HepG2 (cell line): ENCODE measurements around the gene RASSF10. TPM values are rescaled to one million over a fixed set of nuclear protein-coding genes. Genes with fewer than 3 reads are reported as not detected.
A peak's percentile ranks its signal among the peaks of the same experiment; 100 is the strongest.

Experiments
- AHR ChIP-seq: IDR thresholded peaks from 2 replicates; pipeline ENCODE4 v1.6.1; 2018; ENCODE audit warnings: missing genetic modification reagents, missing compliant biosample characterization
- AKAP8 ChIP-seq: sonication (generic); formaldehyde crosslinking; IDR thresholded peaks from 2 replicates; pipeline ENCODE4 v1.5.1; 2020; ENCODE audit warnings: mild to moderate bottlenecking, missing genetic modification reagents
- ARID4A ChIP-seq: sonication (generic); formaldehyde crosslinking; IDR thresholded peaks from 2 replicates; pipeline ENCODE4 v1.5.0; 2020; ENCODE audit warnings: mild to moderate bottlenecking, missing genetic modification reagents, borderline replicate concordance
- BCL6 ChIP-seq: IDR thresholded peaks from 2 replicates; pipeline ENCODE4 v1.6.1; 2016; ENCODE audit warnings: missing genetic modification reagents, missing compliant biosample characterization
- DMTF1 ChIP-seq: sonication (generic); formaldehyde crosslinking; IDR thresholded peaks from 2 replicates; pipeline ENCODE4 v1.4.0; 2020; ENCODE audit warnings: mild to moderate bottlenecking, missing genetic modification reagents
- FOXC1 ChIP-seq: sonication (generic); formaldehyde crosslinking; IDR thresholded peaks from 2 replicates; pipeline ENCODE4 v1.8.0; 2022; ENCODE audit warnings: mild to moderate bottlenecking, missing genetic modification reagents, borderline replicate concordance
- GATAD1 ChIP-seq: IDR thresholded peaks from 2 replicates; pipeline ENCODE4 v1.6.1; 2016; ENCODE audit warnings: missing genetic modification reagents, missing compliant biosample characterization
- HMGXB4 ChIP-seq, 2 experiments: sonication (generic) in 1 of 2; formaldehyde crosslinking in 1 of 2; IDR thresholded peaks; 2 replicates each; pipeline versions ENCODE4 v1.4.0 to v1.6.1; 2018 to 2020; ENCODE audit warnings: missing genetic modification reagents in 2 of 2, borderline replicate concordance in 1 of 2, low read depth in 1 of 2, mild to moderate bottlenecking in 1 of 2, missing biosample characterization in 1 of 2
- KDM5A ChIP-seq: fragments of 200-600 bp; sonication (generic); IDR thresholded peaks from 2 replicates; pipeline ENCODE4 v1.7.0; 2018; ENCODE audit warnings: antibody characterized with exemption, mild to moderate bottlenecking, low read length, borderline replicate concordance
- KLF11 ChIP-seq: IDR thresholded peaks from 2 replicates; pipeline ENCODE4 v1.6.1; 2016; ENCODE audit warnings: missing compliant biosample characterization
- NFKB2 ChIP-seq: sonication (generic); formaldehyde crosslinking; IDR thresholded peaks from 2 replicates; pipeline ENCODE4 v1.4.0; 2020; ENCODE audit warnings: missing genetic modification reagents, borderline replicate concordance
- SALL1 ChIP-seq: sonication (generic); formaldehyde crosslinking; IDR thresholded peaks from 2 replicates; pipeline ENCODE4 v1.8.0; 2022; ENCODE audit warnings: mild to moderate bottlenecking, missing genetic modification reagents
- SOX13 ChIP-seq, 3 experiments: fragments of 450-650 bp in 1 of 3; sonication (generic) in 1 of 3; formaldehyde crosslinking in 1 of 3; IDR thresholded peaks in 2 of 3; conservative IDR thresholded peaks in 1 of 3; 2 replicates each; pipeline versions ENCODE4 v1.5.0 to v1.6.1; 2016 to 2020; ENCODE audit warnings: antibody characterized with exemption in 1 of 3, mild to moderate bottlenecking in 1 of 3, missing compliant biosample characterization in 1 of 3, missing genetic modification reagents in 1 of 3, moderate library complexity in 1 of 3
- ZNF136 ChIP-seq: sonication (generic); formaldehyde crosslinking; IDR thresholded peaks from 2 replicates; pipeline ENCODE4 v1.8.1; 2022; ENCODE audit warnings: low read depth, mild to moderate bottlenecking, moderate library complexity, missing genetic modification reagents
- ZNF616 ChIP-seq: sonication (generic); formaldehyde crosslinking; IDR thresholded peaks from 2 replicates; pipeline ENCODE4 v1.5.0; 2020; ENCODE audit warnings: low read depth, mild to moderate bottlenecking, missing genetic modification reagents
- ZSCAN9 ChIP-seq: IDR thresholded peaks from 2 replicates; pipeline ENCODE4 v1.6.1; 2016; ENCODE audit warnings: borderline replicate concordance
- polyA plus RNA-seq, 8 experiments: library from polyadenylated mRNA; depleted of rRNA in 3 of 8; stranded (reverse) in 7 of 8; unstranded in 1 of 8; fragments of >200 nt; fragmentation: Illumina TruSeq in 4 of 8; extraction: Trizol in 4 of 8; gene quantifications; 2 replicates each; pipeline versions ENCODE4 v1.2.1 to v1.2.3, GENCODE V29; 2011 to 2016; ENCODE audit warnings: low read depth in 4 of 8, missing spikeins in 1 of 8, mixed read lengths in 1 of 8; ENCODE audit not compliant: insufficient read depth in 1 of 8
- total RNA-seq, 5 experiments: library from RNA; depleted of rRNA; stranded (reverse); fragments of >200 nt; fragmentation: Illumina TruSeq; extraction: Trizol; gene quantifications; 2 replicates each; pipeline ENCODE4 v1.2.3, GENCODE V29; 2016; ENCODE audit warnings: low read depth in 1 of 5
- TF ChIP-seq, protein P1 (sequence below): sonication (generic); formaldehyde crosslinking; IDR thresholded peaks from 2 replicates; pipeline ENCODE4 v1.5.0; 2020; ENCODE audit warnings: missing genetic modification reagents, mild to moderate bottlenecking, borderline replicate concordance

RASSF10 gene
- total and polyA plus RNA-seq, 2 of the 13 experiments (the other 11 are each of a cell fraction or from before 2014, with no cell fraction given): not detected

DNA sequence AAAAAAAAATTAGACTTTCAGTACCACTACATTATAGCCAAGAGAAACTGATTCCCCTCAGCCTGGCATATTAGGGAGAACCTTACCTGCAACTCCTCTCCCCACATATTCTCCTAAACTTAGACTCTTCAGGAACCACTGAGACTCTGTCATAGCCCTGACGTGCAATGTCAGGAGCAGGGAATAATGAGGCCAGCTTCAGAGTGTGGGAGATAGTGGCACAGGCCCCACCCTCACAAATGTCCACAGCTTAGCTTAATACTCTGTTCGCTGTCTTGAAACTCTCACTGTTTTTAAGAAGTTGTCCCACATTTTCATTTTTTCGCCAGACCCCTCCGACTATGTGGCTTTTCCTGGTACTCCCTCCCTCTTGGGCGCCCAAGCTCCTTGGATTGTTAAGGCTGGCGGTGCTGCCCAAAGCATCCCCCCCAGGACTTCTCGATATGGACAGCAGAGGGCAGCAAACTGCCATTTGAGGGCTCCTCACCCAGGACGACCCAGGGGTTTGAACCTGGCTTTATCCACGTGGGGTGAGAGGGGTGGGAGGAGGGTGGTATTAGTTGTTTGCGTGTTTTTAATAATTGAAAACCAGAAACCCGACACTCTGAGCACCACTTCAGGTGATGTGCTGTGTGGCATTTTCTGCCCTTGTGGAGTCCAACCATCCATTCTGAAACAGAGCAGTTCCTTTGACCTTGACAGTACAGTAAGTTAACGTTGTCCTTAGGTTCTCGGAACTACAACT, 45.2 kb upstream of the RASSF10 start (continued):
- TF ChIP-seq AHR (CRISPR knock-in tag) (0 out of 2 replicates have a peak, but pooled peaks have one; percentile 36), SOX13 (IDR thresholded peaks at IDR 0.05) (no peak), SOX13 (CRISPR knock-in tag; conservative IDR thresholded peaks at IDR 0.05 in 1 of 2, IDR thresholded peaks at IDR 0.05 in 1 of 2) (0 out of 4 replicates have a peak, but pooled peaks of 1 of the 2 experiments have one; percentile 24), BCL6 (CRISPR knock-in tag) (0 out of 2 replicates have a peak, but pooled peaks have one; percentile 22), AKAP8 (CRISPR knock-in tag) (no peak), ZNF136 (CRISPR knock-in tag) (no peak), KDM5A (no peak), ZNF616 (CRISPR knock-in tag) (no peak), ZSCAN9 (CRISPR knock-in tag) (no peak), HMGXB4 (CRISPR knock-in tag; IDR thresholded peaks at IDR 0.05; ENCODE audit: borderline replicate concordance in 1 of 2, low read depth in 1 of 2) (peak in 1 of 2 experiments; percentile 44; a peak in 1 of 4 replicates), DMTF1 (CRISPR knock-in tag) (no peak), KLF11 (CRISPR knock-in tag) (0 out of 2 replicates have a peak, but pooled peaks have one; percentile 63), FOXC1 (CRISPR knock-in tag) (peak; percentile 48; the same call in 1 of the 2 replicates), GATAD1 (CRISPR knock-in tag) (0 out of 2 replicates have a peak, but pooled peaks have one; percentile 32), ARID4A (peak; percentile 21; the same call in 1 of the 2 replicates), SALL1 (CRISPR knock-in tag) (0 out of 2 replicates have a peak, but pooled peaks have one; percentile 34), NFKB2 (CRISPR knock-in tag) (0 out of 2 replicates have a peak, but pooled peaks have one; percentile 33)
- TF ChIP-seq, protein P1, sequence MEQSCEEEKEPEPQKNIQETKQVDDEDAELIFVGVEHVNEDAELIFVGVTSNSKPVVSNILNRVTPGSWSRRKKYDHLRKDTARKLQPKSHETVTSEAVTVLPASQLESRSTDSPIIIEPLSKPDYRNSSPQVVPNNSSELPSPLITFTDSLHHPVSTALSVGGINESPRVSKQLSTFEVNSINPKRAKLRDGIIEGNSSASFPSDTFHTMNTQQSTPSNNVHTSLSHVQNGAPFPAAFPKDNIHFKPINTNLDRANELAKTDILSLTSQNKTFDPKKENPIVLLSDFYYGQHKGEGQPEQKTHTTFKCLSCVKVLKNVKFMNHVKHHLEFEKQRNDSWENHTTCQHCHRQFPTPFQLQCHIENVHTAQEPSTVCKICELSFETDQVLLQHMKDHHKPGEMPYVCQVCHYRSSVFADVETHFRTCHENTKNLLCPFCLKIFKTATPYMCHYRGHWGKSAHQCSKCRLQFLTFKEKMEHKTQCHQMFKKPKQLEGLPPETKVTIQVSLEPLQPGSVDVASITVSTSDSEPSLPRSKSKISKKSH (CRISPR knock-in tag): no peak
